ENCODE data around the gene ZSWIM4.

DNA sequence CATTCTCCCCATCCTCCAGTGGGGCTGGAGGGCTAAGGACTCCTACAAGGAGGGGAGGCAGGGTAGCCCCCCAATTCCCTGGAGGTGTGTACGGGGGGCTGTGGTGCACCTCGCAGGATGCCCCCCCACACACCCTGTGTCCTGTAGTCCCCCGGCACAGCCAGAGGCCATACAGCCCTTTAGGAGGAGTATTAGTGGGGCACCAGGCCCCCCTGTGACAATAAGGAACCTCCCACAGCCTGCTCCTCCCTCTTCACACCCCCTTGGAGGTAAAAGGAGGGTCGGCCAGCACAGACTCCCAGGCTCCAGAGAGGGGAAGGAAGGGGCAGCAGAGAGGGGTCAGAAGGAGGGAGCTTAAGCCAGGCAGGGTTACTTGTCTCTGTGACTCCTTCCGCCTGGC is 81.6 kb downstream of the ZSWIM4 start, which contains the start of gene NANOS3:
- TF ChIP-seq, protein P1, sequence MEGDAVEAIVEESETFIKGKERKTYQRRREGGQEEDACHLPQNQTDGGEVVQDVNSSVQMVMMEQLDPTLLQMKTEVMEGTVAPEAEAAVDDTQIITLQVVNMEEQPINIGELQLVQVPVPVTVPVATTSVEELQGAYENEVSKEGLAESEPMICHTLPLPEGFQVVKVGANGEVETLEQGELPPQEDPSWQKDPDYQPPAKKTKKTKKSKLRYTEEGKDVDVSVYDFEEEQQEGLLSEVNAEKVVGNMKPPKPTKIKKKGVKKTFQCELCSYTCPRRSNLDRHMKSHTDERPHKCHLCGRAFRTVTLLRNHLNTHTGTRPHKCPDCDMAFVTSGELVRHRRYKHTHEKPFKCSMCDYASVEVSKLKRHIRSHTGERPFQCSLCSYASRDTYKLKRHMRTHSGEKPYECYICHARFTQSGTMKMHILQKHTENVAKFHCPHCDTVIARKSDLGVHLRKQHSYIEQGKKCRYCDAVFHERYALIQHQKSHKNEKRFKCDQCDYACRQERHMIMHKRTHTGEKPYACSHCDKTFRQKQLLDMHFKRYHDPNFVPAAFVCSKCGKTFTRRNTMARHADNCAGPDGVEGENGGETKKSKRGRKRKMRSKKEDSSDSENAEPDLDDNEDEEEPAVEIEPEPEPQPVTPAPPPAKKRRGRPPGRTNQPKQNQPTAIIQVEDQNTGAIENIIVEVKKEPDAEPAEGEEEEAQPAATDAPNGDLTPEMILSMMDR (IDR thresholded peaks at IDR 0.05; ENCODE audit: low read depth, low read length, poor library complexity, severe bottlenecking), result no peak
- no peak for TF ChIP-seq EZH2phosphoT487 (IDR thresholded peaks at IDR 0.05; ENCODE audit: borderline replicate concordance, low read length)
